HCT116 (cell line): ENCODE data around the gene FHOD1. TPM values are rescaled to one million over a fixed set of nuclear protein-coding genes. Genes with fewer than 3 reads are reported as not detected.

Experiments used
- ATAC-seq: fragments of 200-7000 bp; cut with Tn5 transposase; 2 replicates; pipeline ENCODE4 v1.9.1; 2020; ENCODE audit warnings: mild to moderate bottlenecking, moderate library complexity
- BruUV-seq: library from RNA; stranded (reverse); fragments of 400-500 nt; replicated peaks from 2 replicates; lab custom pipeline; 2021; lab: Mats Ljungman, UMichigan
- CTCF ChIA-PET: fragments of 300-600 bp; sonication (Branson Sonifier 250); formaldehyde crosslinking; loops from one replicate; lab custom pipeline; 2021; ENCODE audit warnings: antibody characterized with exemption; lab: Charles Lee
- POLR2A ChIA-PET: fragments of 300-600, 350-600 bp; sonication (Branson Sonifier 250); formaldehyde crosslinking; loops from one replicate; lab custom pipeline; 2021; ENCODE audit warnings: antibody characterized with exemption; lab: Charles Lee
- RAD21 ChIA-PET, 2 experiments: fragments of 300-600 bp; sonication (Branson Sonifier 250); formaldehyde crosslinking; loops; one replicate each; lab custom pipeline; 2023; ENCODE audit warnings: low total read pairs in 2 of 2; ENCODE audit not compliant: uncharacterized antibody in 2 of 2, unreplicated experiment in 2 of 2, low non-redundant PET in 1 of 2; lab: Charles Lee
- DNase-seq: peaks from one replicate; pipeline ENCODE4 v3.0.0-alpha.2; 2010; ENCODE audit warnings: low read depth, low spot score
- H2AFZ ChIP-seq: fragments of 200-600 bp; shearing (Covaris generic), sonication (generic); 2 replicates; pipeline ENCODE4 v1.6.1; 2017; ENCODE audit warnings: low read depth, mixed run types, mixed read lengths, antibody characterized with exemption, low read length; ENCODE audit not compliant: poor library complexity, severe bottlenecking
- H3K27ac ChIP-seq: 2 replicates; pipeline ENCODE4 v1.5.1; 2012; ENCODE audit warnings: low read depth, low read length
- H3K27me3 ChIP-seq: fragments of 200-600 bp; sonication (generic); 2 replicates; pipeline ENCODE4 v1.6.1; 2016; ENCODE audit warnings: mixed run types, low read length, mixed read lengths; ENCODE audit not compliant: insufficient read depth
- H3K36me3 ChIP-seq, 2 experiments: fragments of 200-500 bp in 1 of 2; fragments of 200-600 bp in 1 of 2; sonication (Bioruptor generic) in 1 of 2; sonication (generic) in 1 of 2; 2 replicates each; pipeline versions ENCODE4 v1.5.1 to v1.6.1; 2014 to 2016; ENCODE audit warnings: low read length in 2 of 2, inconsistent platforms in 1 of 2, mixed read lengths in 1 of 2, mixed run types in 1 of 2; ENCODE audit not compliant: insufficient read depth in 2 of 2, control insufficient read depth in 1 of 2
- H3K4me1 ChIP-seq, 2 experiments: fragments of 200-600 bp in 1 of 2; sonication (generic) in 1 of 2; 2 replicates each; pipeline versions ENCODE4 v1.5.1 to v1.6.1; 2012 to 2017; ENCODE audit warnings: low read length in 2 of 2, inconsistent platforms in 1 of 2, mild to moderate bottlenecking in 1 of 2, mixed read lengths in 1 of 2, mixed run types in 1 of 2, moderate library complexity in 1 of 2; ENCODE audit not compliant: insufficient read depth in 2 of 2, control insufficient read depth in 1 of 2
- H3K4me2 ChIP-seq: fragments of 200-600 bp; sonication (generic); 2 replicates; pipeline ENCODE4 v1.6.1; 2017; ENCODE audit warnings: mixed run types, low read length, mixed read lengths
- H3K4me3 ChIP-seq, 2 experiments: fragments of 200-600 bp in 1 of 2; sonication (generic) in 1 of 2; replicated peaks in 1 of 2; 2 replicates each; pipeline ENCODE4 v1.5.1; 2011 to 2016; ENCODE audit warnings: low read length in 2 of 2, control low read depth in 1 of 2, low read depth in 1 of 2, mild to moderate bottlenecking in 1 of 2, mixed read lengths in 1 of 2, mixed run types in 1 of 2
- H3K79me2 ChIP-seq: fragments of 200-600 bp; sonication (generic); 2 replicates; pipeline ENCODE4 v1.6.1; 2017; ENCODE audit warnings: mild to moderate bottlenecking, mixed run types, low read length, moderate library complexity, mixed read lengths; ENCODE audit not compliant: insufficient read depth
- H3K9ac ChIP-seq: fragments of 200-600 bp; sonication (generic); 2 replicates; pipeline ENCODE4 v1.6.1; 2016; ENCODE audit warnings: low read length, mixed read lengths
- H3K9me2 ChIP-seq: fragments of 200-600 bp; sonication (generic), shearing (Covaris generic); 2 replicates; pipeline ENCODE4 v1.6.1; 2017; ENCODE audit warnings: mixed run types, mild to moderate bottlenecking, moderate library complexity; ENCODE audit not compliant: insufficient read depth
- H3K9me3 ChIP-seq, 2 experiments: fragments of 200-500 bp in 1 of 2; fragments of 200-600 bp in 1 of 2; sonication (Bioruptor generic) in 1 of 2; sonication (generic) in 1 of 2; 2 replicates each; pipeline ENCODE4 v1.6.1; 2014 to 2017; ENCODE audit warnings: low read length in 2 of 2, mixed read lengths in 2 of 2, inconsistent platforms in 1 of 2, low read depth in 1 of 2, mild to moderate bottlenecking in 1 of 2, mixed run types in 1 of 2, moderate library complexity in 1 of 2; ENCODE audit not compliant: control insufficient read depth in 1 of 2, insufficient read depth in 1 of 2
- H4K20me1 ChIP-seq: fragments of 200-600 bp; sonication (generic), shearing (Covaris generic); 2 replicates; pipeline ENCODE4 v1.6.1; 2017; ENCODE audit warnings: mixed run types, mild to moderate bottlenecking, moderate library complexity; ENCODE audit not compliant: insufficient read depth
- CBX3 ChIP-seq: IDR thresholded peaks from 2 replicates; pipeline ENCODE4 v1.6.1; 2012; ENCODE audit warnings: low read depth
- POLR2AphosphoS5 ChIP-seq: IDR thresholded peaks from 2 replicates; pipeline ENCODE4 v1.6.1; 2011; ENCODE audit warnings: mild to moderate bottlenecking, low read depth, low read length, moderate library complexity
- RAD21 ChIP-seq: IDR thresholded peaks from 2 replicates; pipeline ENCODE4 v1.6.1; 2012; ENCODE audit warnings: low read depth, mild to moderate bottlenecking
- SRF ChIP-seq: IDR thresholded peaks from 2 replicates; pipeline ENCODE4 v1.6.1; 2012; ENCODE audit warnings: low read depth
- TCF7L2 ChIP-seq: IDR thresholded peaks from 2 replicates; pipeline ENCODE4 v1.7.0; 2011; ENCODE audit warnings: borderline replicate concordance, inconsistent platforms; ENCODE audit not compliant: insufficient read depth, insufficient read length; ENCODE audit errors: extremely low read depth
- intact Hi-C: fragments of 100-400 bp; cut with micrococcal nuclease; formaldehyde crosslinking; loops from 2 replicates; pipeline ENCODE4 v1.10.0; 2022
- total RNA-seq: library from RNA; stranded (reverse); gene quantifications from one replicate; pipeline ENCODE4 v1.2.1, GENCODE V29; 2021; ENCODE audit not compliant: unreplicated experiment
- TF ChIP-seq, protein P1 (sequence below): IDR thresholded peaks from 2 replicates; pipeline ENCODE4 v1.6.1; 2012
- TF ChIP-seq, protein P2 (sequence below): IDR thresholded peaks from 2 replicates; pipeline ENCODE4 v1.6.1; 2011; ENCODE audit warnings: mild to moderate bottlenecking, low read length, moderate library complexity; ENCODE audit not compliant: insufficient replicate concordance; ENCODE audit errors: extremely low read depth

Gene FHOD1
- total RNA-seq, 1 experiment from 2014 or later, result 69.2 TPM

DNA sequence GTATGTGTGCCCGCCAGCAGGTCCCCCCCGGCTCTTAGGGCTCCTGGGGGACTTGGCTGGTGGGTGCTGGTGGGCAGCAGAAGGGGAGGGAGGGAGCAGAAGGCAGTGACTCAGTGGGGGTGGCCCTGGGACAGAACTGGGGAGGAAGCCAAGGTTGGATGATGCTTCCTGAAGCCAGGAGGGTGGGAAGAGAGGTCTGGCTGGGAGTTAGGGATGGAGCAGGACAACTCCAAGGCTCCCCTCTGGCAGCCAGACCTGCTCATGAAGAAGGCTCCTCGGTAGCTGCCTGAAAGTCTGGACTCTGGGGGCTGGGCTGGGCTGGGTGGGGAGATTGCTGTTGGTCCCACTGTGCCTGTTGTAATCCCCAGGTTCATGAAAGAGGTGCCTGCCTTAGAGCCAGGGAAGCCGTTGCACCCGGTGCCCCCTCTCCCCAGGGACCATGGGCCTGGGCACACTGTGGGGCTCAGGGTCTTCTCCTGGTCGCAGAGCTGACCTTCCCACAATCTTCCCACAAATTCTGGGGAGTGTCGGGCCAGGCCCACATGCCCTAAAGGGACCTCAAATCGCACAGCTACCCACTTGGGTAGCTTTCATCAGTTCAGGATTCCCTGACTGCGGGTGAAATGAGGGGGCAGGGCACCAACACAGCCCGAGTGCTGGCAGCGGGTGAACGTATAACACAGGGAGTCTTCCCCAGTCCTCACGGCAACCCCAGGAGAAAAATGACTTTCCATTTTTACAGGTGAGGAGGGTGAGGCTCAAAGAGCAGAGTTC, 30.9 kb upstream of the FHOD1 start:
- no peak overlapping the region for H2AFZ ChIP-seq
- no peaks in the 10 kb centered on the region for H4K20me1 ChIP-seq
- H3K4me1 ChIP-seq, result peaks cover 28 to 39% of the 10 kb centered on the region in 2 experiments
- RAD21 ChIA-PET, result interaction anchor here (1.0 to 1.5 kb wide), 4 partner anchors 18 to 32 kb away, joined by 3 to 4 read pairs (median 4); partner anchors contain the start of gene FHOD1 (in 1 of the 2)
- CTCF ChIA-PET, result interaction anchor here (0.7 to 3.2 kb wide), 8 partner anchors 8 to 925 kb away, joined by 3 to 22 read pairs (median 3); partner anchors contain the start of gene FHOD1
- DNase-seq, result no peak
- no peaks in the 10 kb centered on the region for H3K27me3 ChIP-seq
- TF ChIP-seq RAD21 (no peak), POLR2AphosphoS5 (peak; percentile 39; the same call in 1 of the 2 replicates), CBX3 (no peak), SRF (no peak), TCF7L2 (no peak)
- TF ChIP-seq, protein P1, sequence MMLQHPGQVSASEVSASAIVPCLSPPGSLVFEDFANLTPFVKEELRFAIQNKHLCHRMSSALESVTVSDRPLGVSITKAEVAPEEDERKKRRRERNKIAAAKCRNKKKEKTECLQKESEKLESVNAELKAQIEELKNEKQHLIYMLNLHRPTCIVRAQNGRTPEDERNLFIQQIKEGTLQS, result no peak
- TF ChIP-seq, protein P2, sequence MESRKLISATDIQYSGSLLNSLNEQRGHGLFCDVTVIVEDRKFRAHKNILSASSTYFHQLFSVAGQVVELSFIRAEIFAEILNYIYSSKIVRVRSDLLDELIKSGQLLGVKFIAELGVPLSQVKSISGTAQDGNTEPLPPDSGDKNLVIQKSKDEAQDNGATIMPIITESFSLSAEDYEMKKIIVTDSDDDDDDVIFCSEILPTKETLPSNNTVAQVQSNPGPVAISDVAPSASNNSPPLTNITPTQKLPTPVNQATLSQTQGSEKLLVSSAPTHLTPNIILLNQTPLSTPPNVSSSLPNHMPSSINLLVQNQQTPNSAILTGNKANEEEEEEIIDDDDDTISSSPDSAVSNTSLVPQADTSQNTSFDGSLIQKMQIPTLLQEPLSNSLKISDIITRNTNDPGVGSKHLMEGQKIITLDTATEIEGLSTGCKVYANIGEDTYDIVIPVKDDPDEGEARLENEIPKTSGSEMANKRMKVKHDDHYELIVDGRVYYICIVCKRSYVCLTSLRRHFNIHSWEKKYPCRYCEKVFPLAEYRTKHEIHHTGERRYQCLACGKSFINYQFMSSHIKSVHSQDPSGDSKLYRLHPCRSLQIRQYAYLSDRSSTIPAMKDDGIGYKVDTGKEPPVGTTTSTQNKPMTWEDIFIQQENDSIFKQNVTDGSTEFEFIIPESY, result no peak
- TF ChIP-seq, all 23 proteins: peak for 1
- Histone ChIP-seq H3K4me3 (peak overlapping the region; percentile 86 to 87), H3K79me2 (peaks cover 31% of the 10 kb centered on the region), H3K9me3 (no peaks in the 10 kb centered on the region), H3K4me2 (peak overlapping the region; percentile 96), H3K27ac (peak overlapping the region; percentile 91), H3K9me2 (no peaks in the 10 kb centered on the region), H3K9ac (peak overlapping the region; percentile 88), H3K36me3 (peaks cover 6 to 19% of the 10 kb centered on the region in 2 experiments; a peak in 2 of 4 replicates)
- intact Hi-C loops, result loop anchor here (2.0 to 5.0 kb wide), 2 partner anchors 31 to 59 kb away; partner anchors contain the start of gene FHOD1
- no TSS peak for BruUV-seq
- peak; percentile 35 for ATAC-seq
- POLR2A ChIA-PET, result interaction anchor here (0.6 to 2.7 kb wide), 4 partner anchors 9 to 109 kb away, joined by 3 to 8 read pairs (median 8); no protein-coding TSS in a partner anchor
